K562 (cell line): Measurements from ENCODE around the gene MYADM. TPM values are rescaled to one million over a fixed set of nuclear protein-coding genes. Genes with fewer than 3 reads are reported as not detected.

Experiments
- ATAC-seq: fragments of 200-7000 bp; cut with Tn5 transposase; 3 replicates; pipeline ENCODE4 v1.9.1; 2020; ENCODE audit warnings: moderate library complexity
- BruUV-seq: library from RNA; stranded (reverse); fragments of 400-500 nt; replicated peaks from 2 replicates; lab custom pipeline; 2021; lab: Mats Ljungman, UMichigan
- CTCF ChIA-PET: fragments of 300-600 bp; formaldehyde crosslinking; extraction: SDS; loops from one replicate; lab custom pipeline; 2021; ENCODE audit warnings: low intra/inter-chr PET ratio; lab: Yijun Ruan, JAX
- POLR2A ChIA-PET: fragments of 300-600, 350-650 bp; sonication (Branson Sonifier 250); formaldehyde crosslinking; extraction: SDS; loops from one replicate; lab custom pipeline; 2021; ENCODE audit warnings: antibody characterized with exemption, inconsistent platforms; lab: Yijun Ruan, JAX
- DNase-seq, 4 experiments: peaks; one replicate each; pipeline versions ENCODE4 v3.0.0 to v3.0.0-alpha.2; 2011 to 2018; ENCODE audit warnings: low spot score in 3 of 4, mixed read lengths in 3 of 4; ENCODE audit errors: extremely low read depth in 1 of 4
- FAIRE-seq: peaks from 2 replicates; lab custom pipeline; 2011; peaks lifted over from hg19 to GRCh38; lab: Jason Lieb, UNC
- H2AFZ ChIP-seq: 2 replicates; pipeline ENCODE4 v1.6.0; 2011; ENCODE audit warnings: low read depth, low read length, control low read depth, inconsistent platforms
- H3K27ac ChIP-seq: fragments of 200-600 bp; 3 replicates; pipeline ENCODE4 v1.8.0; 2011; ENCODE audit warnings: low read depth, mild to moderate bottlenecking, control low read depth, inconsistent platforms, low read length, moderate library complexity, mixed read lengths; ENCODE audit errors: extremely low read depth
- H3K27me3 ChIP-seq, 2 experiments: fragments of 300-600 bp in 1 of 2; 2 replicates in 1 of 2; 3 replicates in 1 of 2; pipeline versions ENCODE4 v1.6.0 to v1.8.0; 2011; ENCODE audit warnings: inconsistent platforms in 2 of 2, low read length in 2 of 2, mild to moderate bottlenecking in 1 of 2, mixed read lengths in 1 of 2, moderate library complexity in 1 of 2; ENCODE audit not compliant: control insufficient read depth in 2 of 2, insufficient read depth in 2 of 2
- H3K36me3 ChIP-seq: fragments of 300-600 bp; 3 replicates; pipeline ENCODE4 v1.8.0; 2011; ENCODE audit warnings: mild to moderate bottlenecking, low read length, inconsistent platforms; ENCODE audit not compliant: control insufficient read depth, insufficient read depth
- H3K4me1 ChIP-seq, 2 experiments: fragments of 200-600 bp in 1 of 2; replicated peaks in 1 of 2; 2 replicates in 1 of 2; 3 replicates in 1 of 2; pipeline versions ENCODE4 v1.5.1 to v1.8.0; 2011; ENCODE audit warnings: inconsistent platforms in 2 of 2, low read length in 2 of 2, mild to moderate bottlenecking in 1 of 2, mixed read lengths in 1 of 2, moderate library complexity in 1 of 2; ENCODE audit not compliant: control insufficient read depth in 2 of 2, insufficient read depth in 2 of 2
- H3K4me2 ChIP-seq: 2 replicates; pipeline ENCODE4 v1.6.1; 2011; ENCODE audit warnings: low read length, control low read depth, inconsistent platforms, mixed read lengths; ENCODE audit not compliant: insufficient read depth
- H3K4me3 ChIP-seq: fragments of 200-600 bp; sonication (generic), shearing (Covaris generic); 2 replicates; pipeline ENCODE4 v1.5.1; 2016; ENCODE audit warnings: control low read depth, inconsistent platforms
- H3K79me2 ChIP-seq: fragments of 200-600 bp; 3 replicates; pipeline ENCODE4 v1.8.0; 2011; ENCODE audit warnings: low read length, inconsistent platforms; ENCODE audit not compliant: control insufficient read depth, insufficient read depth
- H3K9ac ChIP-seq, 2 experiments: 2 replicates each; pipeline versions ENCODE4 v1.6.0 to v1.6.1; 2011; ENCODE audit warnings: low read depth in 2 of 2, low read length in 2 of 2, control low read depth in 1 of 2, inconsistent platforms in 1 of 2, mild to moderate bottlenecking in 1 of 2, mixed read lengths in 1 of 2; ENCODE audit not compliant: insufficient read depth in 1 of 2
- H3K9me1 ChIP-seq: one replicate; pipeline ENCODE4 v1.6.0; 2011; ENCODE audit warnings: inconsistent platforms, mild to moderate bottlenecking, low read length, moderate library complexity; ENCODE audit not compliant: control insufficient read depth, insufficient read depth
- H3K9me3 ChIP-seq: replicated peaks from 2 replicates; pipeline ENCODE4 v1.5.1; 2011; ENCODE audit warnings: low read depth, low read length, inconsistent platforms; ENCODE audit not compliant: control insufficient read depth, insufficient read depth
- H4K20me1 ChIP-seq: replicated peaks from 2 replicates; pipeline ENCODE4 v1.6.1; 2011; ENCODE audit warnings: low read length, inconsistent platforms, mixed read lengths; ENCODE audit not compliant: control insufficient read depth, insufficient read depth
- ETV5 ChIP-seq: sonication (generic); formaldehyde crosslinking; IDR thresholded peaks from 2 replicates; pipeline ENCODE4 v1.4.0; 2020; ENCODE audit warnings: low read depth, mild to moderate bottlenecking, missing genetic modification reagents
- EWSR1 ChIP-seq: fragments of 450-650 bp; IDR thresholded peaks from 2 replicates; pipeline ENCODE4 v1.6.1; 2018; ENCODE audit warnings: borderline replicate concordance, mild to moderate bottlenecking, low read depth, moderate library complexity; ENCODE audit not compliant: partially characterized antibody
- HDAC6 ChIP-seq: IDR thresholded peaks from 2 replicates; pipeline ENCODE4 v1.6.1; 2012; ENCODE audit warnings: low read depth, mild to moderate bottlenecking, control low read depth, inconsistent platforms, low read length, moderate library complexity
- PPARD ChIP-seq: fragments of 250-450 bp; sonication (Bioruptor Pico); IDR thresholded peaks from 2 replicates; pipeline ENCODE4 v1.8.0; 2022; ENCODE audit warnings: inconsistent platforms, mild to moderate bottlenecking, moderate library complexity
- PREB ChIP-seq: sonication (generic); formaldehyde crosslinking; IDR thresholded peaks from 2 replicates; pipeline ENCODE4 v1.8.1; 2023; ENCODE audit warnings: mild to moderate bottlenecking, missing genetic modification reagents
- ZBTB11 ChIP-seq, 3 experiments: fragments of 200-800 bp in 1 of 3; fragments of 250-450 bp in 1 of 3; fragments of 450-650 bp in 1 of 3; sonication (Bioruptor Pico) in 1 of 3; sonication (Bioruptor generic) in 1 of 3; formaldehyde crosslinking in 1 of 3; IDR thresholded peaks; 2 replicates each; pipeline versions ENCODE4 v1.6.1 to v1.8.0; 2016 to 2022; ENCODE audit warnings: mild to moderate bottlenecking in 2 of 3, missing genetic modification characterization in 2 of 3, missing compliant biosample characterization in 1 of 3, moderate library complexity in 1 of 3
- ZNF263 ChIP-seq: sonication (generic); formaldehyde crosslinking; IDR thresholded peaks from 2 replicates; pipeline ENCODE4 v1.8.0; 2022; ENCODE audit warnings: mild to moderate bottlenecking, missing genetic modification reagents, borderline replicate concordance
- ZNF354B ChIP-seq: fragments of 250-450 bp; sonication (Bioruptor Pico); IDR thresholded peaks from 2 replicates; pipeline ENCODE4 v1.4.0; 2020
- WGBS: fragments of 100-300 bp; shearing (Covaris generic); methylation state at CpG from one replicate; pipeline ENCODE4 v1.1.6; 2016; ENCODE audit warnings: low coverage, mixed read lengths; ENCODE audit not compliant: insufficient coverage; ENCODE audit errors: missing lambda C conversion rate; 5-methylcytosine and 5-hydroxymethylcytosine counted together
- in situ Hi-C: fragments of 300-500 bp; cut with MboI; formaldehyde crosslinking; loops from 4 replicates; pipeline ENCODE4 v1.15.0; 2018; ENCODE audit warnings: inconsistent platforms, mixed read lengths
- intact Hi-C: fragments of 100-400 bp; cut with micrococcal nuclease; formaldehyde crosslinking; loops from 2 replicates; pipeline ENCODE4 v1.14.2; 2022
- polyA plus RNA-seq, 8 experiments: library from polyadenylated mRNA; depleted of rRNA in 4 of 8; stranded (reverse) in 5 of 8; unstranded in 3 of 8; fragments of >200 nt; fragmentation: Nextera tagmentation in 2 of 8; fragmentation: Illumina TruSeq in 1 of 8; extraction: Ambion mirVana in 2 of 8; extraction: Trizol in 1 of 8; gene quantifications; 2 replicates each; pipeline versions ENCODE4 v1.2.1 to v1.2.3, GENCODE V29; 2011 to 2014; ENCODE audit warnings: inconsistent platforms in 1 of 8, missing spikeins in 1 of 8
- total RNA-seq, 7 experiments: library from RNA; depleted of rRNA in 6 of 7; stranded (reverse); fragments of >200 nt in 6 of 7; fragmentation: Illumina TruSeq in 2 of 7; extraction: Trizol in 2 of 7; gene quantifications; 2 replicates each; pipeline versions ENCODE4 v1.2.1 to v1.2.3, GENCODE V29; 2011 to 2021; ENCODE audit warnings: low replicate concordance in 1 of 7
- TF ChIP-seq, protein P1 (sequence below): fragments of 250-450 bp; sonication (Bioruptor Pico); IDR thresholded peaks from 2 replicates; pipeline ENCODE4 v1.4.0; 2020; ENCODE audit warnings: mild to moderate bottlenecking, moderate library complexity
- TF ChIP-seq, protein P2 (sequence below): sonication (generic); formaldehyde crosslinking; IDR thresholded peaks from 2 replicates; pipeline ENCODE4 v1.4.0; 2020; ENCODE audit warnings: mild to moderate bottlenecking, missing genetic modification reagents
- TF ChIP-seq, protein P3 (sequence below): fragments of 250-450 bp; sonication (Bioruptor Pico); IDR thresholded peaks from 2 replicates; pipeline ENCODE4 v1.4.0; 2020; ENCODE audit warnings: borderline replicate concordance

Gene MYADM
- total and polyA plus RNA-seq, 9 of the 15 experiments (the other 6 are each of a cell fraction or from before 2014, with no cell fraction given) = 4.5 to 70.3 (median 14.4) TPM

DNA sequence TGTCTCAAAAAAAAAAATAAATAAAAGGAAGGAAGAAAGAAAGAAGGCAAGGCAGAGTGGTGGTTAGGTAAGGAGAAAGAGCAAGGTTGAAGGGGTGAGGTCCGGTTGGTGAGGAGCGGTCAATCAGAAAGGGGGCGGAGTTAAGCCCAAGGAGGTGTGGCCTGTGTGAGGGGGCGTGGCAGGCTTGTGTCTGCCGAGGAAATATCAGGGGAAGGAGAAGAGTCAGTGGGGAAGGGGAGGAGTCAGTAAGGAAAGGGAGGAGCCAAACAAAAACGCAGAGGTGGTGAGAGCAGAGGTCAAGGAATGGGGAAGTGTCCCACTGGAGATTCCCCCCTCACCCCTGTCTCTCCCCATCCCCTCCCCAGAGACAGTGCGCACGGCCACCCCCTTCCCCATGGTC lies 47.3 kb downstream of the MYADM start:
- Histone ChIP-seq H4K20me1 (0 out of 2 replicates have a peak, but pooled peaks cover 7% of the 10 kb centered on the region), H3K27ac (no peak overlapping the region), H2AFZ (no peak overlapping the region), H3K9ac (no peak overlapping the region), H3K36me3 (no peaks in the 10 kb centered on the region), H3K9me1 (no peaks in the 10 kb centered on the region), H3K79me2 (no peaks in the 10 kb centered on the region), H3K9me3 (no peaks in the 10 kb centered on the region), H3K4me1 (peaks cover 0 to 4% of the 10 kb centered on the region in 2 experiments; a peak in 1 of 5 replicates), H3K4me2 (no peak overlapping the region), H3K27me3 (peaks cover 15 to 40% of the 10 kb centered on the region in 2 experiments; a peak in 4 of 5 replicates), H3K4me3 (no peak overlapping the region)
- in situ Hi-C loops = no loop called here
- ATAC-seq (peak; percentile 98), DNase-seq (peak; percentile 65 to 89 (median 84)), FAIRE-seq (peak; percentile 90)
- no TSS peak for BruUV-seq
- POLR2A ChIA-PET = no interaction called here
- WGBS = 0% methylated on average over 6 of the region's 8 CpGs
- CTCF ChIA-PET = interaction anchor here (0.7 kb wide), 1 partner anchor 73 kb away, joined by 3 read pairs; no protein-coding TSS in a partner anchor
- intact Hi-C loops = loop anchor here (10.0 kb wide), 1 partner anchor 60 kb away; no protein-coding TSS in a partner anchor
- TF ChIP-seq EWSR1 = no peak
- TF ChIP-seq, protein P1, sequence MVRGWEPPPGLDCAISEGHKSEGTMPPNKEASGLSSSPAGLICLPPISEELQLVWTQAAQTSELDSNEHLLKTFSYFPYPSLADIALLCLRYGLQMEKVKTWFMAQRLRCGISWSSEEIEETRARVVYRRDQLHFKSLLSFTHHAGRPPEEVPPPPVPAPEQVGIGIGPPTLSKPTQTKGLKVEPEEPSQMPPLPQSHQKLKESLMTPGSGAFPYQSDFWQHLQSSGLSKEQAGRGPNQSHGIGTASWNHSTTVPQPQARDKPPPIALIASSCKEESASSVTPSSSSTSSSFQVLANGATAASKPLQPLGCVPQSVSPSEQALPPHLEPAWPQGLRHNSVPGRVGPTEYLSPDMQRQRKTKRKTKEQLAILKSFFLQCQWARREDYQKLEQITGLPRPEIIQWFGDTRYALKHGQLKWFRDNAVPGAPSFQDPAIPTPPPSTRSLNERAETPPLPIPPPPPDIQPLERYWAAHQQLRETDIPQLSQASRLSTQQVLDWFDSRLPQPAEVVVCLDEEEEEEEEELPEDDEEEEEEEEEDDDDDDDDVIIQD (CRISPR knock-in tag) = no peak
- no peak for TF ChIP-seq HDAC6
- no peak for TF ChIP-seq ZBTB11 (CRISPR knock-in tag; IDR thresholded peaks at IDR 0.05)
- no peak for TF ChIP-seq PREB (CRISPR knock-in tag)
- no peak for TF ChIP-seq ZNF354B (CRISPR knock-in tag)
- TF ChIP-seq ZNF263 (CRISPR knock-in tag) = no peak
- TF ChIP-seq, protein P2, sequence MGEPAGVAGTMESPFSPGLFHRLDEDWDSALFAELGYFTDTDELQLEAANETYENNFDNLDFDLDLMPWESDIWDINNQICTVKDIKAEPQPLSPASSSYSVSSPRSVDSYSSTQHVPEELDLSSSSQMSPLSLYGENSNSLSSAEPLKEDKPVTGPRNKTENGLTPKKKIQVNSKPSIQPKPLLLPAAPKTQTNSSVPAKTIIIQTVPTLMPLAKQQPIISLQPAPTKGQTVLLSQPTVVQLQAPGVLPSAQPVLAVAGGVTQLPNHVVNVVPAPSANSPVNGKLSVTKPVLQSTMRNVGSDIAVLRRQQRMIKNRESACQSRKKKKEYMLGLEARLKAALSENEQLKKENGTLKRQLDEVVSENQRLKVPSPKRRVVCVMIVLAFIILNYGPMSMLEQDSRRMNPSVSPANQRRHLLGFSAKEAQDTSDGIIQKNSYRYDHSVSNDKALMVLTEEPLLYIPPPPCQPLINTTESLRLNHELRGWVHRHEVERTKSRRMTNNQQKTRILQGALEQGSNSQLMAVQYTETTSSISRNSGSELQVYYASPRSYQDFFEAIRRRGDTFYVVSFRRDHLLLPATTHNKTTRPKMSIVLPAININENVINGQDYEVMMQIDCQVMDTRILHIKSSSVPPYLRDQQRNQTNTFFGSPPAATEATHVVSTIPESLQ (CRISPR knock-in tag) = no peak
- TF ChIP-seq, protein P3, sequence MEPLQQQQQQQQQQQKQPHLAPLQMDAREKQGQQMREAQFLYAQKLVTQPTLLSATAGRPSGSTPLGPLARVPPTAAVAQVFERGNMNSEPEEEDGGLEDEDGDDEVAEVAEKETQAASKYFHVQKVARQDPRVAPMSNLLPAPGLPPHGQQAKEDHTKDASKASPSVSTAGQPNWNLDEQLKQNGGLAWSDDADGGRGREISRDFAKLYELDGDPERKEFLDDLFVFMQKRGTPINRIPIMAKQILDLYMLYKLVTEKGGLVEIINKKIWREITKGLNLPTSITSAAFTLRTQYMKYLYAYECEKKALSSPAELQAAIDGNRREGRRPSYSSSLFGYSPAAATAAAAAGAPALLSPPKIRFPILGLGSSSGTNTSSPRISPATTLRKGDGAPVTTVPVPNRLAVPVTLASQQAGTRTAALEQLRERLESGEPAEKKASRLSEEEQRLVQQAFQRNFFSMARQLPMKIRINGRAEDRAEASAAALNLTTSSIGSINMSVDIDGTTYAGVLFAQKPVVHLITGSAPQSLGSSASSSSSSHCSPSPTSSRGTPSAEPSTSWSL (CRISPR knock-in tag) = no peak
- TF ChIP-seq ETV5 (CRISPR knock-in tag) = no peak
- no peak for TF ChIP-seq PPARD (CRISPR knock-in tag)
